Loucy (cell line): ENCODE results near the gene SIL1.

Experiments
- CTCF ChIP-seq: fragments of 200-600 bp; sonication (generic); conservative IDR thresholded peaks from 2 replicates; pipeline ENCODE4 v1.5.1; 2014; ENCODE audit warnings: mild to moderate bottlenecking, antibody characterized with exemption, low read length
- EZH2phosphoT487 ChIP-seq: fragments of 200-600 bp; IDR thresholded peaks from 2 replicates; pipeline ENCODE4 v1.6.1; 2018; ENCODE audit warnings: antibody characterized with exemption, mild to moderate bottlenecking, moderate library complexity, borderline replicate concordance

GRCh38 chr5:138963763-138964371 lies 234.3 kb downstream of the SIL1 start:
- TF ChIP-seq EZH2phosphoT487, result no peak
- no peak for TF ChIP-seq CTCF
